Cardiac ventricle fibroblast (primary cell): ENCODE data around the gene ZNRD2. TPM values are rescaled to one million over a fixed set of nuclear protein-coding genes. Genes with fewer than 3 reads are reported as not detected.

Experiments used
- total RNA-seq: library from RNA; depleted of rRNA; stranded (reverse); fragments of >200 nt; gene quantifications from 2 replicates; pipeline ENCODE4 v1.2.3, GENCODE V29; 2015

ZNRD2 gene, protein sequence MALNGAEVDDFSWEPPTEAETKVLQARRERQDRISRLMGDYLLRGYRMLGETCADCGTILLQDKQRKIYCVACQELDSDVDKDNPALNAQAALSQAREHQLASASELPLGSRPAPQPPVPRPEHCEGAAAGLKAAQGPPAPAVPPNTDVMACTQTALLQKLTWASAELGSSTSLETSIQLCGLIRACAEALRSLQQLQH
- 33.3 and 40.4 TPM in 2 replicates for total RNA-seq

DNA sequence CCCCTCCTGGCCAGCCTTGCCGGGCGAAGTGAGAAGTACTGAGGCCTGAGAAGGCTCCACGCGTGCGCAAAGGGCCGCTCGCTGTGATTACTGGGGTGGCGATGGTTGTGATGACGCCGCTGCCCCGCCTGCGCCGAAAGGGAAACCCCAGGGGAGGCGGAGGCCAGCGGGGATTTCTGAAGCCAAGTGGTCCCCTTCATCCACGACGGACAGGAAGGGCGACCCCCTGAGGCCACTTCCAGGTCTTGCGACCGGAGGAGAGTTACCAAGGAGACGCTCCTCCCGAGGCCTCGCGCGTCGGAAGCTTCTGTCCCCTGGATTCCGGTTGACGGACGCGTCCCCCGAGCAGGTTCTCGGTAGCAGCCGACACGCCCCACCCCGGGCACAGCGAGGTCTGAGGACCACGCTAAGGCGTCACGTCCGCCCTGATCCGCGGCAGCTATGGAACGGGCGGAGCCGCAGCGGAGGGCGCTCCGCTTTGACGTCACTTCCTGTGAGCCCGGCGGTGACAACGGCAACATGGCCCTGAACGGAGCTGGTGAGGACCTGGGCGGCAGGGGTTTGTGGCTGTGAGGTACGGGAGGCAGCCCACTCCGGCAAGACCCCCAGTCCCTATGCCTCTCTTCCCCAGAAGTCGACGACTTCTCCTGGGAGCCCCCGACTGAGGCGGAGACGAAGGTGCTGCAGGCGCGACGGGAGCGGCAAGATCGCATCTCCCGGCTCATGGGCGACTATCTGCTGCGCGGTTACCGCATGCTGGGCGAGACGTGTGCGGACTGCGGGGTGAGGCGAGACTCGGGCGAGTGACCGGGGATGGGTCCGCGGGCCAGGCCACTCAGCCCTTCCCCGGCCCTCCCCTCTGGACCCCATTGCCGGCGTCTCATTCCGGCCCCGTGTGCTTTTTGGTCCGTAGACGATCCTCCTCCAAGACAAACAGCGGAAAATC, at the start of gene ZNRD2:
Gene ZNRD2 (plus strand): TSS at position 505 of the 946 bp plus-strand sequence. CDS start 15 bp downstream, at position 520.

DNA sequence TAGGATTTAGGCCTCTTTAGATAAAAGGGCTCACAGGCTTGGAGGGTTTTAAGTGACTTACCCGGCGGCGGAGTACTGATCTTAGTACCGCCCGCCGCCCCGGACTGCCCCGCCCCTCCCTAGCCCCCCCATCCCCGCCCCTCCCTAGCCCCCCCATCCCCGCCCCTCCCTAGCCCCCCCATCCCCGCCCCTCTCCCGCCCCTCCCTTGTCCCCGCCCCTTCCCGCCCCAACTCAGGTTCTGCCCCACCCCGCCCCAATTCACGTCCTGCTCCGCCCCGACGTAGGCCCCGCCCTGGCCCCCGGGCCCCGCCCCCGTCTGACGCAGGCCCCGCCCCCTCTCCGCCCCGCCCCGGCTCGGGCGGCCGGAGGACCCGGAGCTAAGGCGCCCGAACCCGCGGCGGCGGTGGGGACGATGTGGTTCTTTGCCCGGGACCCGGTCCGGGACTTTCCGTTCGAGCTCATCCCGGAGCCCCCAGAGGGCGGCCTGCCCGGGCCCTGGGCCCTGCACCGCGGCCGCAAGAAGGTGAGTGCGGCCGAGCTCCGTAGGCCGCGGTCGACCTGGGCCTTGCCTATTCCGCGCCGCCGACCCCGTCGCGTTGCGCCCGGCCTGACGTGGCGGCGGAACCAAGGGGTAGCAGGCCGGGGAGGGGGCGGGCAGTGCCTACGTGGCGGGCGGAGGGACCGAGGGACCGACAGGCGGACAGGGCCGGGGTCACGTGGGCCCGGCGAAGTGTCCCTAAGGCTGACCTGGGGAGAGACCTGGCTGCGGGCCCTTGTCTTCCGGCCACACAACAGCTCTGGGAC, 45.3 kb upstream of the ZNRD2 start, which contains the start of gene SCYL1:
Gene SCYL1 (plus strand): TSS at position 343 of the 805 bp plus-strand sequence. CDS start 71 bp downstream, at position 414.

DNA sequence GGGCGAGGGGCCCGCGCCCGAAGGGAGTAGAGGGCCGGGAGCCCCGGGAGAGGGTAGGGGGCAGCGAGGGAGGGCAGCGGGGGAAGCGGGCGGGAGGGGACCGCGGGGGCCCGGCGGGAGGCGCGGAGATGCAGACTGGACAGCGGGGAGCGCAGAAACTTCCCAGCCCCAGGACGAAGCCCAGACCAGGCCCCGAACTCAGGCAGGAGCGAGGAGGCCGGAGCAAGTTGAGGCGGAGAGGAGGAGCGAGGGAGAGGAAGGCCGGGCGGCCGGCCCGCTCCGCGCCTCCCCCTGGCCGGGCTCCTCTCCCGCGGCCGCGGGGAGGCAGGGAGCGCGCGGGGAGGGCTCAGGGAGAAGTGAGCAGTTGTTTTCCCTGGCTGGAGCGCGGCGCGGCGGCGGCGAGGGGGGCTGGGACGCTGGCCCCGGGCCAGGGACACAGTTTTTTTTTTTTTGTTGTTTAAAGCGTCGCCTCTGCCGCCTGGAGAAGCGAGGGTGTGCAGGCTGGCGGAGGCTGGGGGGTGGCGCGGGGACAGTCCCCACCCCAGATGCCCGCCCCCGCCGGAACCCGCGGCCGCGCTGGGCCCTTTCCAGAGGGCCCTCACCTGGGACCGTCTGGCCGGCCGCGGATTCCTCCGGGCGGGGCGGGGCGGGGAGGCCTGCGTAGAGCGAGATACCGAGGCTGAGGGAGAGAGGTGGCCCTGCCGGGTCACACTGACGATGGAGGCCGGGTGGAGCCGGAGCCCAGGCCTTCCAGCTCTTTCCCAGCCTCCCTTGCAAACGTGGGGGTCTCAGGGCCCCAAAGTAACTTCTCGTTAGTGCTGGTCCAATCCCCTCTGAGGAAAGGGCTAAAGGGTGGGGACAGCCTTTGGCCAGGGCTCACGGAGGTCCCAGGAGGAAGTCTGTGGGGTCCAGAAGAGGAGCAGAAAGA, 12.0 kb upstream of the ZNRD2 start, which contains the start of gene LTBP3:
Gene LTBP3 (minus strand): TSS at position 358 of the 928 bp plus-strand sequence. CDS start 400 bp downstream, outside the sequence.

DNA sequence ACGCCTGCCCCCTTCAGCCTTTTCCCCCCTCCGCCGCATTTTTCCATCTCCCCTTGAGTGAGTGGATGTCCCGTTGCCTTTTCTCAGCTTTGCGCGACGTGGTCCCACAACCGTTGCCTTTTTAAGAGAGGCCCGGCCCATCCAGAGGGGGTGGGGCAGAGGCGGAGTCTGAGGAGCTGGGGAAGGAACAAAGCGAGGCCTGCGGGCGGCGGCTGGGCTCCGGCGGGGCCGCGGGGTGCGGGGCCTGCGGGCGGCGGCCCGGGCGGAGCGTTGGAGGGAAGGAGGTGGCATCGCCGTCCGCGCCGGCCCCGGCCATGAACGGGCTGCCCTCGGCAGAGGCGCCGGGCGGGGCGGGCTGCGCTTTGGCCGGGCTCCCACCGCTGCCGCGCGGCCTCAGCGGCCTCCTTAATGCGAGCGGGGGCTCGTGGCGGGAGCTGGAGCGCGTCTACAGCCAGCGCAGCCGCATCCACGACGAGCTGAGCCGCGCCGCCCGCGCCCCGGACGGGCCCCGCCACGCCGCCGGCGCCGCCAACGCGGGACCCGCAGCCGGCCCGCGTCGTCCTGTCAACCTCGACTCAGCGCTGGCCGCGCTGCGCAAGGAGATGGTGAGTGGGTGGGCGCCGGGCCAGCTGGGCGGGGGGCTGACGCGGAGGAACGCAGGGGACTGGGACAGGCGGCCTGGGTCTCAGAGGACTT, 2.2 kb downstream of the ZNRD2 start, which contains the start of gene FAM89B:
Gene FAM89B (plus strand): TSS at position 183 of the 696 bp plus-strand sequence. CDS start 132 bp downstream, at position 315.

DNA sequence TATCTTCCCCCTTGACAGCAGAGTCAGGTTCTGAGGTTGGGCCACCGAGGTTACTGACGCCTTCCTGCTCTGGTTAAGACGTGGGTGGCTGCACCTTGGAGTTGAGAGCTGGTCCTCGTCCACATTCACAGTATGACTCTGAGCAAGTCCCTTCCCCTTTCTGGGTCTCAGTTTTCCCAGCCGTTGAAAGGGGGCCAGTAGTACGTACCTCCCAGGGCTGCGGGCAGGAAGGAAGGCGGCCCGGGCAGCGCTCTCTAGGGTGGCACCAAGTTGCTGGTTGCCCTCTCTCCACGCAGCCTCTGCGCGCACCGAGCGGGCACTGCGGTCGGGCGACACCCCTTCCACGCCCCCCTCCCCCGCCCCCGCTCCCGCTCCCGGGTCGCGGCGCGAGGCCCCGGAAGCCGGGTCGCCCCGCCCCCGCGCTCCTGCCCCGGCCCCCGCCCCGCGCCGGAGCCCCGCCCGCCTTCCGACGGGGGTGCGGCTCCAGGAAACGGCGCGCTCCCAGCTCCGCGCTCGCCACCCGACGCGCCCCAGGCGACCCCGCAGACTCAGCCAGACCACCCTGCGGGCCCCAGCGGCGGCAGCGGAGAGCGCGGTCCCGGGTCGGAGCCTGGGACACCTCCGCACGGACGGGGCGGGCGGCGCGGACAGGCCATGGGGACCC, 5.4 kb downstream of the ZNRD2 start, which contains the start of gene EHBP1L1:
Gene EHBP1L1 (plus strand): TSS at position 486 of the 664 bp plus-strand sequence. CDS start 250 bp downstream, outside the sequence.

DNA sequence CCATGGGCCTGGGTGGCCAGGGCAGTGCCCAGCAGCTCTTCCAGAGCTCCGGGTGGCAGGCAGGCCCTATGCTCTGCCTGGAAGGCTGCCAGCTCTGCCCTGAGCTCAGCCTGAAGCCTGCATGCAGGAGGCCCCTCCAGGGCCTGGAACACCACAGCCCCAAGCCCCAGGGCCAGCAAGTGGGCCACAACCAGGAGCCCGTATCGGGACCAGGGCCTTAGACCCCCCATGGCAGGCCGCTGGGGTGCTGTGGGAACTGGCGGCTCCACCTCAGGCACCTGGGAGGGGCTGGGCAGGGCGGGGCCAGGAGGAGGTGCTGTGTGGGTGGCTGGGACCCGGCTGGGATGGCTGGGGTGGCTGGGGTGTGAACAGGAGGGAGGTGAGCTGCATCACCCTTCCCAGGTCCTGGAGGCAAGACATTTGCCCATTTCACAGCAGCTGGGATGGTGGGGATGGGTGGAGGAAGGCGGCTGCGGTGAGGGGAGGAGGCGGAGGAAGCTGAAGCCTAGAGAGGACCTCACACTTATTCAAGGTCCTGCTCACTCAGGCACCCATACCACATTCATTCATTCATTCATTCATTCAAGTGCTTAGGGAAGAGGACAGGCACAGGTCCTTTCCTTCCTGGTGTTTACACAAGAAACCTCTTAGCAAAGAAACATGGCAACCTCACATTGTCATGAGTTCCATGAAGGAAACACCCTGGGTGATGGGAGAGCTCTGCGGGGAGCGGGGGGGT, 25.4 kb downstream of the ZNRD2 start, which contains the start of gene KCNK7:
Gene KCNK7 (minus strand): TSS at position 258 of the 739 bp plus-strand sequence. CDS start 28 bp downstream, at position 230.

DNA sequence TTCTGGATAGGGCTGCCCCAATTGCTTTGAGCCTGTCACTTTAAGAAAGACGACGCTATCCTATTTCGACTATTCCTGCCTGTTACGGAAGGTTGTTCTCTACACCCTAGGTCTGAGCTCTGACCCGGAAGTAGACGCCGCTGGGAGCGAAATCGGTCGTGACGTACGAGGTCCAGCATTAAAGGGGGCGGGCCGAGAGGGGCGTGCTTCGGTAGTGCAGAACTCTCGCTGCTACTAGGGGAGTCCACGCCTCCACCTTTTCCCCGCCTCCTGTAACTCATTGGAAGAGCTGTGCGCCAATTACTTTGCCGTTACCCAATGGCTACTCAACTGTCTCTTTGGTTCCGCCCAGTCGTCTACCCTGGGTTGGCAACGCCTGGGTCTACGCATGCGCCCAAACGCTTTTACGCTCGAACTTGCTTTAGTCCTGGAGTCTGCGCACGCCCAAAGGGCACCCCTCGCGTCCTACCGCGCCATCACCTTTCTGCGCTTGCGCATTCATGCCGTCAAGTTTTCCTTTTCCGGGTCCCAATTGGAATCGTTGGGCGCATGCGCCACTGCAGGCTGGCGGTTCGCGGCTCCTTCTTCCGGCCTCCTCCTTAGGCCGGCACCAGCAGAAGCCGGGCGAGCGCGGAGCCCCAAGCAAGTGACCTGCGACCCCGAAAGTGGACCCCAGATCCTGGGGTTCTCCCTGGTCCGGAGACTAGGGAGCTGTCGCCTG, 45.1 kb downstream of the ZNRD2 start, which contains the start of gene PCNX3:
Gene PCNX3 (plus strand): TSS at position 548 of the 721 bp plus-strand sequence. CDS start 536 bp downstream, outside the sequence.

Other genes starting within 250 kb of the ZNRD2 start
- 41.3 and 47.1 TPM in 2 replicates for gene DPF2, start 236.6 kb upstream of the ZNRD2 start, total RNA-seq
- 0.37 TPM in 1 of 2 replicates, not detected in the other for gene TIGD3, start 215.7 kb upstream of the ZNRD2 start, total RNA-seq
- 3.9 and 5.4 TPM in 2 replicates for gene SLC25A45, start 187.8 kb upstream of the ZNRD2 start, total RNA-seq
- gene FRMD8, start 183.8 kb upstream of the ZNRD2 start, total RNA-seq, result 43.5 and 50.6 TPM in 2 replicates
- 105 and 106 TPM in 2 replicates for gene NEAT1, start 147.7 kb upstream of the ZNRD2 start, total RNA-seq
- gene MALAT1, start 71.4 kb upstream of the ZNRD2 start, total RNA-seq, result 5,652 and 8,659 TPM in 2 replicates
- gene SCYL1, start 45.4 kb upstream of the ZNRD2 start, total RNA-seq, result 101 and 106 TPM in 2 replicates
- 263 and 277 TPM in 2 replicates for gene LTBP3, start 12.1 kb upstream of the ZNRD2 start, total RNA-seq
- 36.1 and 36.3 TPM in 2 replicates for gene FAM89B, start 2.1 kb downstream of the ZNRD2 start, total RNA-seq
- 23.9 and 38.8 TPM in 2 replicates for gene EHBP1L1, start 5.6 kb downstream of the ZNRD2 start, total RNA-seq
- gene KCNK7, start 25.3 kb downstream of the ZNRD2 start, total RNA-seq, result not detected in 2 replicates
- gene MAP3K11, start 43.7 kb downstream of the ZNRD2 start, total RNA-seq, result 18.3 and 18.9 TPM in 2 replicates
- gene PCNX3, start 45.3 kb downstream of the ZNRD2 start, total RNA-seq, result 26.0 and 29.2 TPM in 2 replicates
- 15.2 and 18.5 TPM in 2 replicates for gene SIPA1, start 67.6 kb downstream of the ZNRD2 start, total RNA-seq
- 34.2 and 35.8 TPM in 2 replicates for gene RELA, start 92.4 kb downstream of the ZNRD2 start, total RNA-seq
- gene KAT5, start 141.8 kb downstream of the ZNRD2 start, total RNA-seq, result 28.4 and 32.0 TPM in 2 replicates
- gene RNASEH2C, start 150.3 kb downstream of the ZNRD2 start, total RNA-seq, result 90.9 and 134 TPM in 2 replicates
- gene AP5B1, start 210.5 kb downstream of the ZNRD2 start, total RNA-seq, result 11.8 and 12.2 TPM in 2 replicates
- not detected in 2 replicates for gene OVOL1, start 216.6 kb downstream of the ZNRD2 start, total RNA-seq